Heart right ventricle (tissue), 16 donors: ENCODE data around the gene DIP2C. TPM values are rescaled to one million over a fixed set of nuclear protein-coding genes. Genes with fewer than 3 reads are reported as not detected.

Experiments
- ATAC-seq, 8 donors: fragments of 200-7000 bp; cut with Tn5 transposase; one replicate each; pipeline ENCODE4 v1.9.1; 2020; ENCODE audit warnings: mild to moderate bottlenecking in 8 of 8, moderate library complexity in 8 of 8, moderate number of reproducible peaks in 1 of 8
- DNase-seq, 2 donors: peaks; one replicate each; pipeline ENCODE4 v3.0.0-alpha.2; 2020
- H3K27ac ChIP-seq, 10 donors: fragments of 200-600 bp; sonication (generic) in 2 of 10; one replicate each; pipeline versions ENCODE4 v1.5.0 to v1.8.0; 2020 to 2022; ENCODE audit warnings: mild to moderate bottlenecking in 3 of 10
- H3K27me3 ChIP-seq, 7 donors: fragments of 200-600 bp; one replicate each; pipeline ENCODE4 v1.8.0; 2021 to 2022; ENCODE audit warnings: mild to moderate bottlenecking in 2 of 7
- H3K36me3 ChIP-seq, 9 donors: fragments of 200-600 bp; sonication (generic) in 1 of 9; one replicate each; pipeline versions ENCODE4 v1.5.0 to v1.8.0; 2020 to 2022; ENCODE audit warnings: mild to moderate bottlenecking in 2 of 9
- H3K4me1 ChIP-seq, 9 donors: fragments of 200-600 bp; sonication (generic) in 1 of 9; one replicate each; pipeline versions ENCODE4 v1.5.0 to v1.8.0; 2020 to 2022; ENCODE audit warnings: mild to moderate bottlenecking in 4 of 9
- H3K4me3 ChIP-seq, 10 donors: fragments of 200-600 bp; sonication (generic) in 2 of 10; one replicate each; pipeline versions ENCODE4 v1.5.0 to v1.8.0; 2020 to 2022; ENCODE audit warnings: mild to moderate bottlenecking in 7 of 10, moderate library complexity in 2 of 10
- H3K9me3 ChIP-seq, 11 donors: fragments of 200-600 bp in 10 of 11; sonication (generic) in 2 of 11; one replicate each; pipeline versions ENCODE4 v1.5.0 to v1.8.0; 2013 to 2022; ENCODE audit warnings: mild to moderate bottlenecking in 2 of 11, control low read depth in 1 of 11, moderate library complexity in 1 of 11
- CTCF ChIP-seq, 9 donors: fragments of 200-600 bp; sonication (generic) in 2 of 9; IDR thresholded peaks; one replicate each; pipeline versions ENCODE4 v1.5.0 to v1.8.0; 2021 to 2022; ENCODE audit warnings: antibody characterized with exemption in 9 of 9, mild to moderate bottlenecking in 5 of 9, moderate library complexity in 1 of 9
- WGBS, 2 donors: extraction: QIAGEN DNeasy Blood & Tissue Kit; methylation state at CpG; one replicate each; pipeline ENCODE4 v1.1.7; 2013; ENCODE audit warnings: inconsistent platforms in 1 of 2; 5-methylcytosine and 5-hydroxymethylcytosine counted together
- intact Hi-C, 10 donors: fragments of 100-400 bp; cut with DNase I; formaldehyde crosslinking; loops; one replicate each; pipeline versions ENCODE4 v1.11.1 to v1.14.2; 2022
- polyA plus RNA-seq, 2 donors: library from polyadenylated mRNA; stranded (reverse); fragments of 200-250 nt; gene quantifications; one replicate each; pipeline ENCODE4 v1.2.3, GENCODE V29; 2013
- total RNA-seq, 10 donors: library from RNA; stranded (reverse); fragmentation: NEBNext Ultra II Directional in 3 of 10; extraction: Animal tissue kit (Norgen Biotek cat#: 25700) in 3 of 10; gene quantifications; one replicate each; pipeline versions ENCODE4 v1.2.1 to v1.2.4, GENCODE V29; 2021 to 2023
- donor health status: Arrhythmogenic right ventricular cardiomyopathy.
- donor health status: ischemic (EF 13 %, LVEDD 7.1; RV severe dilation, severe dysfunction).
- donor health status: healthy with polysubstance abuse.
- donor health status: DM: no; HTN: yes; CAD: no.
- donor health status: DM: no; HTN: no; CAD: no.
- donor health status: ischemic (EF 25% LVEDD 6.9; RV normal size, moderate dysfunction).
- donor health status: ischemic (EF 25% LVEDD 5.7; RV mildly dilated, moderate dysfunction).
- donor health status: healthy.
- donor health status: DM: yes; HTN: yes; CAD: no.
- donor health status: Ischemic cardiomyopathy.
- donor health status: ischemic (EF 35%, LVEDD 5.7; RV mildly dilated, moderate dysfunction).
- donor health status: nonischemic (EF 11% LVEDD 7.7; RV severe dilation, severe dysfunction).
- donor health status: DM: yes; HTN: yes; CAD: no.
- donor health status: PGD.
- donor health status: ischemic (EF 29% LVEDD 5.4; RV normal size, mild dysfunction).
- donor health status: nonischemic (EF 23%, LVEDD 6.1; RV moderate dilation, normal function).

The DIP2C gene
- total and polyA plus RNA-seq, 12 donors, result 7.1 to 48.2 (median 33.7) TPM

DNA sequence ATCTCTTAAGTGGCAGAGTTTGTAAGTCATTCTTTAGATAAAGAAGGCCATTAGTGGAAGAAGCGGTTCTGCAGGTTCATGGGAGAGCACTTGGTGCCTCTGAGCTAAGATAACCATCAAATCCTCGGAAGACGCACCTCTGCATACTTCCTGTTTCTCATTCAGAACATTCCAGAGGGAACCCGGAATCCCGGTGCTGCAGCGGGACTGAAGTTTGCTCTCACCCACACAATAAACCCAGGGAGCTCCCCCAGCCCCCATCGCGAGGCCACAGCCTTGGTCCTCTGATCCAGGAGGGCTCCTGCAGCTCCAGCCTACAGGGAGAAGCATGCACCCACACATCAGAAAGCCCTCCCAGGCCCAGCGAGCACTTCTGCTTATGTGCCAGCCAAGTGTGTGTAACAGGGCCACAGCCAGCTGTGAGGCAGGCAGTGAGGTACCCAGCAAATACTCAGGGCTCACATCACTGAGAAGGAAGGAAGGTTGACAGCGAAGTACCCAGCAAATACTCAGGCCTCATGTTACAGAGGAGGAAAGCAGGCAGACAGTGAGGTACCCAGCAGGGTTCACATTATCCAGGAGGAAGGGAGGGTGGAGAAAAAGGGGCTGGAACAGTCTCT is 142.4 kb downstream of the DIP2C start:
- ATAC-seq, result peak in 1 of 8 donors; percentile 27
- intact Hi-C loops, result no loop called here

GRCh38 chr10:546451-546850 is 143.0 kb downstream of the DIP2C start:
- no peak for TF ChIP-seq CTCF (IDR thresholded peaks at IDR 0.05)

More for the DNA sequence above, 142.4 kb downstream of the DIP2C start:
- DNase-seq, result no peak
- Histone ChIP-seq H3K27ac (no peak overlapping the region), H3K4me3 (no peak overlapping the region), H3K4me1 (peaks cover 0 to 33% (median 10%) of the 10 kb centered on the region in 9 donors), H3K9me3 (no peaks in the 10 kb centered on the region), H3K36me3 (no peaks in the 10 kb centered on the region), H3K27me3 (no peaks in the 10 kb centered on the region)
- TF ChIP-seq CTCF (IDR thresholded peaks at IDR 0.05), result no peak
- 56 to 59% methylated on average over 10 of the region's 10 CpGs for whole genome bisulfite sequencing, 2 donors

GRCh38 chr10:543862-544822 is 145.3 kb downstream of the DIP2C start:
- Histone ChIP-seq H3K4me1 (peaks cover 0 to 23% (median 5%) of the 10 kb centered on the region in 9 donors), H3K27me3 (peaks cover 0 to 3% (median 0%) of the 10 kb centered on the region in 7 donors), H3K36me3 (no peaks in the 10 kb centered on the region), H3K9me3 (no peaks in the 10 kb centered on the region), H3K27ac (no peak overlapping the region), H3K4me3 (no peak overlapping the region)
- intact Hi-C loops, result no loop called here
- no peak for TF ChIP-seq CTCF (IDR thresholded peaks at IDR 0.05)
- 92 to 94% methylated on average over 21 of the region's 21 CpGs for WGBS, 2 donors
- DNase-seq (no peak), ATAC-seq (no peak)

More at GRCh38 chr10:546451-546850, 143.0 kb downstream of the DIP2C start:
- Histone ChIP-seq H3K27me3 (no peaks in the 10 kb centered on the region), H3K9me3 (no peaks in the 10 kb centered on the region), H3K36me3 (no peaks in the 10 kb centered on the region), H3K4me3 (no peak overlapping the region), H3K4me1 (peaks cover 0 to 32% (median 9%) of the 10 kb centered on the region in 9 donors), H3K27ac (no peak overlapping the region)
- WGBS, 2 donors, result 85 to 88% methylated on average over 7 of the region's 7 CpGs
- ATAC-seq (no peak), DNase-seq (no peak)
- intact Hi-C loops, result no loop called here

GRCh38 chr10:543131-543530 is 146.3 kb downstream of the DIP2C start:
- WGBS, 2 donors, result 95 to 97% methylated on average over 13 of the region's 13 CpGs
- DNase-seq, result no peak

More at GRCh38 chr10:543131-543530, 146.3 kb downstream of the DIP2C start:
- Histone ChIP-seq H3K27ac (no peak overlapping the region), H3K36me3 (no peaks in the 10 kb centered on the region), H3K4me3 (no peak overlapping the region), H3K9me3 (no peaks in the 10 kb centered on the region), H3K27me3 (peaks cover 0 to 3% (median 0%) of the 10 kb centered on the region in 7 donors), H3K4me1 (peaks cover 0 to 23% (median 5%) of the 10 kb centered on the region in 9 donors)
- intact Hi-C loops, result no loop called here
- no peak for ATAC-seq
- TF ChIP-seq CTCF (IDR thresholded peaks at IDR 0.05), result no peak
